Upper lobe of left lung (tissue), 6 donors: ENCODE results near the gene MCF2L2. TPM values are rescaled to one million over a fixed set of nuclear protein-coding genes. Genes with fewer than 3 reads are reported as not detected.

Source experiments
- ATAC-seq, 2 donors: fragments of 200-7000 bp; cut with Tn5 transposase; one replicate each; pipeline ENCODE4 v1.9.1; 2022; ENCODE audit warnings: mild to moderate bottlenecking in 2 of 2, moderate library complexity in 2 of 2; ENCODE audit not compliant: low FRiP score in 2 of 2
- DNase-seq, 2 donors: peaks; one replicate each; pipeline ENCODE4 v3.0.0-alpha.2; 2019 to 2020
- H3K27ac ChIP-seq, 4 donors: fragments of 200-600 bp; sonication (generic); one replicate each; pipeline ENCODE4 v1.5.1; 2016 to 2019
- H3K27me3 ChIP-seq, 4 donors: fragments of 200-600 bp; sonication (generic); one replicate each; pipeline ENCODE4 v1.5.1; 2017 to 2019
- H3K36me3 ChIP-seq, 4 donors: fragments of 200-600 bp; sonication (generic); one replicate each; pipeline ENCODE4 v1.5.1; 2016 to 2019
- H3K4me1 ChIP-seq, 4 donors: fragments of 200-600 bp; sonication (generic); one replicate each; pipeline ENCODE4 v1.5.1; 2018 to 2019
- H3K4me3 ChIP-seq, 4 donors: fragments of 200-600 bp; sonication (generic); one replicate each; pipeline ENCODE4 v1.5.1; 2017 to 2019; ENCODE audit warnings: mild to moderate bottlenecking in 2 of 4, moderate library complexity in 1 of 4
- H3K9me3 ChIP-seq, 4 donors: fragments of 200-600 bp; sonication (generic); one replicate each; pipeline ENCODE4 v1.5.1; 2018 to 2019
- CTCF ChIP-seq, 6 experiments: fragments of 450-650 bp in 4 of 6; fragments of 200-600 bp in 2 of 6; sonication (generic) in 2 of 6; IDR thresholded peaks; one replicate each; pipeline ENCODE4 v1.5.1; 2016 to 2019; ENCODE audit warnings: antibody characterized with exemption in 6 of 6
- EP300 ChIP-seq, 4 donors: sonication (generic); formaldehyde crosslinking; IDR thresholded peaks; one replicate each; pipeline ENCODE4 v1.5.1; 2017; ENCODE audit warnings: antibody characterized with exemption in 4 of 4, control low read depth in 2 of 4
- POLR2A ChIP-seq, 4 donors: fragments of 450-650 bp; IDR thresholded peaks; one replicate each; pipeline ENCODE4 v1.5.1; 2016 to 2017; ENCODE audit warnings: antibody characterized with exemption in 4 of 4, mild to moderate bottlenecking in 2 of 4
- POLR2AphosphoS5 ChIP-seq, 2 donors: sonication (generic); formaldehyde crosslinking; IDR thresholded peaks; one replicate each; pipeline ENCODE4 v1.5.1; 2017; ENCODE audit warnings: antibody characterized with exemption in 2 of 2
- WGBS, 2 donors: methylation state at CpG; one replicate each; pipeline ENCODE4 v1.1.5; 2017 to 2018; 5-methylcytosine and 5-hydroxymethylcytosine counted together
- total RNA-seq, 6 donors: library from RNA; depleted of rRNA in 4 of 6; stranded (reverse); fragments of >200 nt in 4 of 6; gene quantifications; one replicate each; pipeline versions ENCODE4 v1.1.0 to v1.2.1, GENCODE V29; 2016 to 2021
- donor health status: DM: no; HTN: no; CAD: no; lungs with moderate emphysema.
- donor health status: DM: no; HTN: yes; CAD: no; lungs with severe emphysema.

MCF2L2 gene
- total RNA-seq, 6 donors from 2014 or later, result 0.22 to 2.0 (median 1.2) TPM

DNA sequence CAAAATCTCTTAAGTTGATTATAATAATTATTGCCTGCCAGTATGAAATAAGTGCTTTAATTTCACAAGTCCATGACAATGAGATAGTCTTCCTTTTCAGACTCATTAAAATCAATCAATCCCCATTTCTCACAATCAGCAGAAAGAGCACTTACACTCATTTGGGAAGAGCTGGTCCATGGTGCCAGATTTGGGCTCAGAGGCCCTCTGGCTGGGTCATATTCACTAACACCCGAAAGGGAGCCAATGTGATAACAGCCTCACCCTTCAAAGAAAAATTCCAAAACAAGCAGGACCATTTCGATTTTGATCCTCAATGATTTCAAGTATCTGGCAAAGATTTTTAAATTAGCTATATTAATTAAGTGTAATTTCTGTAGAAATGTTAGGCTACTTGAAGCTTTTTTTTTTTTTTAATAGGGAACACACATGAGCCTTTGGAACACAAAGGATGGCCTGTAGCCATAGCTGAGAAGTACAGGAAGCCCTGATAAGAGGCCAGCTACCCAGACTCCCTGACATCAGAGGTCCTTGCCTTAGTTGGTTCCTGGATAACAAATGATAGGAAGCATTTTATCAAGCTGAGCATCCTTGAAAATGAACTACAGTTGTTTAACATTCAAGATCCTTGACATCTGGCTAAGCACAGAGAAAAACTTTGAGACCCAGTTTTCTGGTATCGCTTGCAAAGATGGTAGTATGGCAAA lies 17.1 kb downstream of the MCF2L2 start:
- DNase-seq (no peak), ATAC-seq (no peak)
- H3K36me3 ChIP-seq, result no peaks in the 10 kb centered on the region
- H3K9me3 ChIP-seq, result no peaks in the 10 kb centered on the region
- no peak overlapping the region for H3K4me3 ChIP-seq
- WGBS, 2 donors, result 70 to 84% methylated on average over 3 of the region's 3 CpGs
- H3K4me1 ChIP-seq, result no peaks in the 10 kb centered on the region
- TF ChIP-seq POLR2AphosphoS5 (IDR thresholded peaks at IDR 0.05) (no peak), POLR2A (IDR thresholded peaks at IDR 0.05) (no peak), CTCF (IDR thresholded peaks at IDR 0.05) (no peak), EP300 (IDR thresholded peaks at IDR 0.05) (no peak)
- no peaks in the 10 kb centered on the region for H3K27me3 ChIP-seq
- H3K27ac ChIP-seq, result no peak overlapping the region

- ATAC-seq, result no peak
- no peak for TF ChIP-seq POLR2A (IDR thresholded peaks at IDR 0.05)
- no peak for TF ChIP-seq EP300 (IDR thresholded peaks at IDR 0.05)
- TF ChIP-seq CTCF (IDR thresholded peaks at IDR 0.05), result no peak
- TF ChIP-seq POLR2AphosphoS5 (IDR thresholded peaks at IDR 0.05), result no peak
- no peak for DNase-seq
These were observed 17.7 kb downstream of the MCF2L2 start for GRCh38 chr3:183410759-183411158.

DNA sequence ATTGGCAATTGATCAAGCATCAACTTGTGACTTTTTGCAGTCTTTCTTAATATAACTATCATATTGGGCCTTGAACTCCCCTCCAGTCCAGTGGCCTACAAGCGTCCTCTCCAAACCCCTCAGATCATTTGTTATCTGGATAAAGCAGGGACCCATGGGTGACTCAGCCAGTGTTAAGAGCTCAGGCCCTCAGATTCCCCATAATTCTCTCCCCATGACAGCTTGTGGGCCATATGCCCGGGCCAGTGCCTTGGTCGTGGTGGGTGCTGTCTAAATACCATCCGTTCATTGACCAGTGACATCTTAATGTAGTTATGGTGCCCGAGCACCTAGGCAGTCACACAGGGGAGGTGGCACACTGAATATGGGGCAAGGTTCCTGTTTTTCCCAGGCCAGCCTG lies 18.1 kb downstream of the MCF2L2 start:
- 75 to 86% methylated on average over 5 of the region's 5 CpGs for WGBS, 2 donors
- Histone ChIP-seq H3K4me3 (no peak overlapping the region), H3K4me1 (no peaks in the 10 kb centered on the region), H3K36me3 (no peaks in the 10 kb centered on the region), H3K27ac (no peak overlapping the region), H3K9me3 (no peaks in the 10 kb centered on the region), H3K27me3 (no peaks in the 10 kb centered on the region)
- ATAC-seq (no peak), DNase-seq (no peak)
- TF ChIP-seq EP300 (IDR thresholded peaks at IDR 0.05), result no peak
- no peak for TF ChIP-seq POLR2AphosphoS5 (IDR thresholded peaks at IDR 0.05)
- no peak for TF ChIP-seq POLR2A (IDR thresholded peaks at IDR 0.05)
- TF ChIP-seq CTCF (IDR thresholded peaks at IDR 0.05), result no peak

More at GRCh38 chr3:183410759-183411158, 17.7 kb downstream of the MCF2L2 start:
- Histone ChIP-seq H3K36me3 (no peaks in the 10 kb centered on the region), H3K4me3 (no peak overlapping the region), H3K9me3 (no peaks in the 10 kb centered on the region), H3K27ac (no peak overlapping the region), H3K27me3 (no peaks in the 10 kb centered on the region), H3K4me1 (no peaks in the 10 kb centered on the region)

DNA sequence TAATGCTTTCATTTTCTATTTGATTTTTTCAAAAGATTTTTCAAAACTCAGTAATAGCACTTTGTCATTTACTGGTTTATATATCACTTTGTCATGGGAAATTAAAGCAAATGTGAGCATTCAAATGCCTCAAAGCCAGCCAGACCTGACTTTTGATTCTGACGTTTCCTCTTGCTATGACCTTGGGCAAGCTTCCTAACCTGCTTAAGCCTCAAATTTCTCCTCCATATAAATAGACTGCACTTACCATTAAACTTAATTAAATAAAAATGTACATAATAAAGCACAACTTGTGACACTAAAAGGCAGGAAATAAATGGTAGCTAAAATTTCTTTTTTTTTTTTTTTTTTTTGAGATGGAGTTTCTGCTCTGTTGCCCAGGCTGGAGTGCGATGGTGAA lies 19.2 kb downstream of the MCF2L2 start:
- no peak for DNase-seq
- no peak overlapping the region for H3K4me3 ChIP-seq
- H3K4me1 ChIP-seq, result no peaks in the 10 kb centered on the region
- TF ChIP-seq POLR2AphosphoS5 (IDR thresholded peaks at IDR 0.05) (no peak), EP300 (IDR thresholded peaks at IDR 0.05) (no peak), CTCF (IDR thresholded peaks at IDR 0.05) (no peak), POLR2A (IDR thresholded peaks at IDR 0.05) (no peak)
- H3K27ac ChIP-seq, result no peak overlapping the region
- no peaks in the 10 kb centered on the region for H3K36me3 ChIP-seq
- H3K9me3 ChIP-seq, result no peaks in the 10 kb centered on the region
- ATAC-seq, result no peak
- WGBS, 2 donors, result 60 to 69% methylated on average over 2 of the region's 2 CpGs
- H3K27me3 ChIP-seq, result no peaks in the 10 kb centered on the region

DNA sequence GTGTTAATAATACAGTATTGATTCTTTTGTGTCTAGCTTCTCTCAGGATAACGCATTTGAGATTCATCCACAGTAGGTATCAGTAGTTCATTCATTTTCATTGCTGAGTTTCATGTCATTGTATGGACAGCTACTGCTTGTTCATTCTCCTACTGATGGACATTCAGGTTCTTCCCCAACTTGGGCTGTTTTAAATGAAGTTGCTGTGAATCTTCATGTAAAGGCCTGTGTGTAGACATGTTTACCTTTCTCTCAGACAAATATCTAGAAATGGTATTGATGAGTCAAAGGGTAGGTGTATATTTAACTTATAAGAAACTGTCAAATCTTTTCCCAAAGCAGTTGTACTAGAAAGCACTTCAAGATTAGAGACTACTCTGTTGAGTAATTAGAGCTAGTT lies 26.7 kb downstream of the MCF2L2 start:
- Histone ChIP-seq H3K27ac (no peak overlapping the region), H3K4me3 (no peak overlapping the region), H3K27me3 (no peaks in the 10 kb centered on the region), H3K9me3 (no peaks in the 10 kb centered on the region), H3K4me1 (no peaks in the 10 kb centered on the region), H3K36me3 (no peaks in the 10 kb centered on the region)
- TF ChIP-seq CTCF (IDR thresholded peaks at IDR 0.05) (no peak), EP300 (IDR thresholded peaks at IDR 0.05) (no peak), POLR2AphosphoS5 (IDR thresholded peaks at IDR 0.05) (no peak), POLR2A (IDR thresholded peaks at IDR 0.05) (no peak)
- 95 to 100% methylated on average over 1 of the region's 1 CpG for WGBS, 2 donors
- ATAC-seq, result no peak
- DNase-seq, result no peak
